HFF-Myc (cell line): ENCODE results near the gene METTL16.

Experiments
- DNase-seq: peaks from one replicate; pipeline ENCODE4 v3.0.0-alpha.2; 2011; ENCODE audit warnings: low read depth; ENCODE audit errors: extremely low read depth
- H3K4me3 ChIP-seq: replicated peaks from 2 replicates; pipeline ENCODE4 v1.5.1; 2011; ENCODE audit warnings: low read depth, mild to moderate bottlenecking, control low read depth, low read length
- TF ChIP-seq, protein P1 (sequence below): IDR thresholded peaks from 2 replicates; pipeline ENCODE4 v1.5.1; 2012; ENCODE audit warnings: mild to moderate bottlenecking, low read depth, low read length, control low read depth; ENCODE audit errors: missing control alignments

METTL16 gene

DNA sequence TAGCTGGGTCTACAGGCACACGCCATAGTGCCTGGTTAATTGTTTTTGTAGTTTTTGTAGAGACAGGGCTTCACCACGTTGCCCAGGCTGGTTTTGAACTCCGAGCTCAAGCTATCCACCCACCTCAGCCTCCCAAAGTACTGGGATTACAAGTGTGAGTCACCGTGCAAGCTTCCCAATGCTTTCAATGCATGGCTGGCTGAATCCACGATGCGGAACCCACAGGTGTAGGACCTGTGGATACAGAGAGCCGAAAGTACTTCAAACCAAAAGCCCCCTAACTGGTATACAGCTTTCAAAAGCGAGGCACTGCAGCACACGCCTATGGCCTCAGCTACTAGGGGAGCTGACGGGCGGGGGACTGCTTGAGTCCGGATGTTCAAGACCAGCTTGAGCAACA lies 44.8 kb downstream of the METTL16 start:
- no peak overlapping the region for H3K4me3 ChIP-seq
- TF ChIP-seq, protein P1, sequence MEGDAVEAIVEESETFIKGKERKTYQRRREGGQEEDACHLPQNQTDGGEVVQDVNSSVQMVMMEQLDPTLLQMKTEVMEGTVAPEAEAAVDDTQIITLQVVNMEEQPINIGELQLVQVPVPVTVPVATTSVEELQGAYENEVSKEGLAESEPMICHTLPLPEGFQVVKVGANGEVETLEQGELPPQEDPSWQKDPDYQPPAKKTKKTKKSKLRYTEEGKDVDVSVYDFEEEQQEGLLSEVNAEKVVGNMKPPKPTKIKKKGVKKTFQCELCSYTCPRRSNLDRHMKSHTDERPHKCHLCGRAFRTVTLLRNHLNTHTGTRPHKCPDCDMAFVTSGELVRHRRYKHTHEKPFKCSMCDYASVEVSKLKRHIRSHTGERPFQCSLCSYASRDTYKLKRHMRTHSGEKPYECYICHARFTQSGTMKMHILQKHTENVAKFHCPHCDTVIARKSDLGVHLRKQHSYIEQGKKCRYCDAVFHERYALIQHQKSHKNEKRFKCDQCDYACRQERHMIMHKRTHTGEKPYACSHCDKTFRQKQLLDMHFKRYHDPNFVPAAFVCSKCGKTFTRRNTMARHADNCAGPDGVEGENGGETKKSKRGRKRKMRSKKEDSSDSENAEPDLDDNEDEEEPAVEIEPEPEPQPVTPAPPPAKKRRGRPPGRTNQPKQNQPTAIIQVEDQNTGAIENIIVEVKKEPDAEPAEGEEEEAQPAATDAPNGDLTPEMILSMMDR = no peak
- DNase-seq = no peak

DNA sequence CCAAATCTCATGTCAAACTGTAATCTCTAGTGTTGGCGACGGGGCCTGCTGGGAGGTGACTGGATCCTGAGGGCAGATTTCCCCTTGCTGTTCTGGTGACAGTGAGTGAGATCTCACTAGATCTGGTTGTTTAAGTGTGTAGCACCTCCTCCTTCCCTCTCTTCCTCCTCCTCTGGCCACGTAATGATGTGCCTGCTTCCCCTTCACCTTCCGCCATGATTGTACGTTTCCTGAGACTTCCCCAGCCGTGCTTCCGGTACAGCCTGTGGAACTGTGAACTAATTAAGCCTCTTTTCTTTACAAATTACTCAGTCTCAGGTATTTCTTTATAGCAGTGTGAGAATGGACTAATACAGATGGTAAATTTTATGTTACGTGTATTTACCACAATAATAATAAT lies 49.2 kb downstream of the METTL16 start:
- TF ChIP-seq, protein P1 = no peak
- no peak for DNase-seq

DNA sequence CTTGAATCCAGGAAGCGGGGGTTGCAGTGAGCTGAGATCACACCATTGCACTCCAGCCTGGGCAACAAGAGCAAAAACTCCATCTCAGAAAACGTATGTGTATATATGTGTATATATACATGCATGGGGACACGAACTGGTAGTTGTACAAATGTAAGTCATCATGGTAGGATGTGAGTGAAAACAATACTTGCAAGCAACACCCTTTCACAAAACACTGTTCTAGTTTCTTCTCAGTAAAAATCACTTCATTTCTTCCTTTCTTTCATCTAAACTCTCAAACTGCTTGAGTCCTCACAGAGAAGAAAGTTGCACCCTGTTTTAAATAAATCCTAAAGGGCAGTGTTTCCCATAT lies 51.8 kb downstream of the METTL16 start:
- no peak overlapping the region for H3K4me3 ChIP-seq
- TF ChIP-seq, protein P1 = no peak
- DNase-seq = no peak

More for the DNA sequence above, 49.2 kb downstream of the METTL16 start:
- no peak overlapping the region for H3K4me3 ChIP-seq

DNA sequence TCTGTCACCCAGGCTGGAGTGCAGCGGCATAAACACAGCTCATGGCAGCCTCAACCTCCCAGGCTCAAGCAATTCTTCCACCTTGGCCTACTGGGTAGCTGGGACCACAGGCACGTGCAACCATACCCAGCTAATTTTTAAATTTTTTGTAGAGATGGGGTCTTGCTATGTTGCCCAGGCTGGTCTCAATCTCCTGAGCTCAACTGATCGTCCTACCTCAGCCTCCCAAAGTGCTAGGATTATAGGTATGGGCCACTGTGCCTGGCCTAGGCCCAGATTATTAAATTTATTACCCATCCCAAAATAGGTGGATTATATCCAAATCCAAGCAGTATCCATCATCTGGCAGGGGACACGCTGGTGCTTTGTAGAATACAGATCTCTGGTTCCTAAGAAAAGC lies 53.8 kb downstream of the METTL16 start:
- no peak for DNase-seq
- TF ChIP-seq, protein P1 = no peak
- H3K4me3 ChIP-seq = no peak overlapping the region

DNA sequence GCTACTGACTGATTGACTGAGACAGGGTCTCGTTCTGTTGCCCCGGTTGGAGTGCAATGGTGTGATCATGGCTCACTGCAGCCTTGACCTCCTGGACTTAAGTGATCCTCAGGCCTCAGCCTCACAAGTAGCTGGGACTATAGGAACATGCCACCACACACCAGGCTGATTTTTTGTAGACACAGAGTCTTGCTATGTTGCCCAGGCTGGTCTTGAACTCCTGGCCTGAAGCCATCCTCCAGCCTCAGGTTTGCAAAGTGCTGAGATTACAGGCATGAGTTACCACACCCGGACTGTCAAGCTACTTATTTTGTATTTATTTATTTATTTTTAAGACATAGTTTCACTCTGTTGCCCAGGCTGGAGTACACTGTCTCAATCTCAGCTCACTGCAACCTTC lies 55.2 kb downstream of the METTL16 start:
- TF ChIP-seq, protein P1 = no peak
- H3K4me3 ChIP-seq = no peak overlapping the region
- DNase-seq = no peak

DNA sequence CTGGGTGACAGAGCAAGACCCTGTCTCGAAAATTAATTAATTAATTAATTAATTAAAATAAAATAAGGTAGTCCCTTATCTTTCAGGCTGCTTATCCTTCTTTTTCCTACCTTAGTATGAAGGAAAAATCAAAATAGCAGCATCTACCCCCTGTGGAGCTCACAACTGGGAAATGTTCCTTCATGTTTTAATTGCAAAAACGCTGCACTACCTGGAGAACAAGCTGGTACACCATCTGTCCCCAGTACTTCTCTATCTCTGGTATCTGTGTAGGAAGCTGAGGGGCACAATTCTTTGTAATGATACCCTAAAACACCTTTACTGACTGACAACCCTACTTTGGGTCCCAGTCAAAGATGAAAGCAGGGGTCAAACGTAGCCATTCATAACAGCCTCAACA lies 55.7 kb downstream of the METTL16 start:
- H3K4me3 ChIP-seq = no peak overlapping the region
- no peak for DNase-seq
- TF ChIP-seq, protein P1 = no peak

DNA sequence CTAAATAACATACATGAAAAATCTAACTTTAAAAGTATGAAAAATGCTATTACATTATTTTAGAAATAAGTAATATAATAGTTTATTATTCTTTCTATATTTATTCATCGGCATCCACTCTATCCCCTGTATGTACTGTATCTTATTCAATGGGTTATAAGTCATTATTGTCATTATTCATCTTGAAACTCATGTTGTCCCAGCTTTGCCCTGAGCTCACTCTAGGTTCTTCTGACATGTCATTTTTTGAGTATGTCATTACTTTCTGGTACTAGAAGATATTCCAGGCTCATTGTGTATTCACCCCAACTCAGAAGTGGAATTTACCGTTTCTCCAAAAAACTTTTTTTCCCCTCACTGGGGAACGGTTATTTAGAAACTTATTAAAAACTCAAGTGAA lies 57.8 kb downstream of the METTL16 start:
- TF ChIP-seq, protein P1 = no peak
- H3K4me3 ChIP-seq = no peak overlapping the region
- no peak for DNase-seq
